GM18907 (cell line): ENCODE data around the gene MFSD6.

ENCODE experiments used
- ATAC-seq: cut with Tn5 transposase; IDR thresholded peaks from one replicate; pipeline ENCODE4 v1.9.1; 2021; ENCODE audit warnings: mild to moderate bottlenecking, moderate library complexity; ENCODE audit not compliant: unreplicated experiment

The MFSD6 gene

DNA sequence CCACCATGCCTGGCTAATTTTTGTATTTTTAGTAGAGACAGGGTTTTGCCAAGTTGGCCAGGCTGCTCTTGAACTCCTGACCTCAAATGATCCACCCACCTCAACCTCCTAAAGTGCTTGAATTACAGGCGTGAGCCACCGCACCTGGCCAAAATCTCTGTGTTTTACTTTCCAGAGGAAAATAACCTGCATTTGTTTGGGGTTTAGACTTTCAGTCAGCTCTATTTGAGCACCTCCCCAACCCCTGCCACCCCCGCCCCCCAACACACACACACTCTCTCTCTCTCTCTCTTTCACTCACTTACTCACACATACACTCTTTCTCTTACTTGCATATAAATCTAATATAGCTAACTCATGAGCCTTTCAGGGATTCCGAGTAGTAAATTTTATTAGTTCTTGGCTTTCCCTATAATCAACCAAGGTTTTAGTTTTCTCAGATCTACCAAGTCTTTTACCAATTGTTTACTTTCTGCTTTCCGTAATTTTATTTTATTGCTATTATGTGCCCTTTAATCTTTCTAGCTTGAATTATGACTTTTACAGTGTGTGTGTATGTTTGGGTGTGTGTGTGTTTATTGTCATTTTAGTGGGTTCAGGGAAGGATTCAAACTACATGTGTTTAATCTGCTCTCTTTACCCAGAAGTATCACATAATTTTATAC lies 24.5 kb downstream of the MFSD6 start:
- ATAC-seq = no peak

- ATAC-seq = no peak
Measured at GRCh38 chr2:190435031-190435670, 27.0 kb downstream of the MFSD6 start.

- ATAC-seq = no peak
Measured at GRCh38 chr2:190436557-190436956, 28.4 kb downstream of the MFSD6 start.

DNA sequence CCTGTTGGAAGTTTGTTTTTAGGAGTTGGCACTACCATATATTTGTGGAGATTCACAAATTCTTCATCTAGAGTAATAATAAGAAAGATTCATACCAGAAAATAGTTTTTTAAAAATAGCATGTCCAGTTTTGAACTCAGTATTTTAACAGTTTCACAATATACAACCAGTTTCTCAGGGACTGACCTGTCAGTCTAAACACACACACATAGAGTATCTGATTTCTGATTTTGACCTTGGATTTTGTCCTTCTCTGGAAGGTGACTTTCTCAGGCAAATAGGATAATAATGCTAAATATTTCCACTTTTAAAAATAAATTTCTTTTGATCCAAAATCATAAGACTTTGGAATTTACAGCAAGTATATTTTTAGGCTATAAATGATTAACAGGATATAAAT lies 32.0 kb downstream of the MFSD6 start:
- no peak for ATAC-seq

- no peak for ATAC-seq
Measured at GRCh38 chr2:190441564-190441963, 33.4 kb downstream of the MFSD6 start.

- no peak for ATAC-seq
Measured at GRCh38 chr2:190443055-190443454, 34.9 kb downstream of the MFSD6 start.

DNA sequence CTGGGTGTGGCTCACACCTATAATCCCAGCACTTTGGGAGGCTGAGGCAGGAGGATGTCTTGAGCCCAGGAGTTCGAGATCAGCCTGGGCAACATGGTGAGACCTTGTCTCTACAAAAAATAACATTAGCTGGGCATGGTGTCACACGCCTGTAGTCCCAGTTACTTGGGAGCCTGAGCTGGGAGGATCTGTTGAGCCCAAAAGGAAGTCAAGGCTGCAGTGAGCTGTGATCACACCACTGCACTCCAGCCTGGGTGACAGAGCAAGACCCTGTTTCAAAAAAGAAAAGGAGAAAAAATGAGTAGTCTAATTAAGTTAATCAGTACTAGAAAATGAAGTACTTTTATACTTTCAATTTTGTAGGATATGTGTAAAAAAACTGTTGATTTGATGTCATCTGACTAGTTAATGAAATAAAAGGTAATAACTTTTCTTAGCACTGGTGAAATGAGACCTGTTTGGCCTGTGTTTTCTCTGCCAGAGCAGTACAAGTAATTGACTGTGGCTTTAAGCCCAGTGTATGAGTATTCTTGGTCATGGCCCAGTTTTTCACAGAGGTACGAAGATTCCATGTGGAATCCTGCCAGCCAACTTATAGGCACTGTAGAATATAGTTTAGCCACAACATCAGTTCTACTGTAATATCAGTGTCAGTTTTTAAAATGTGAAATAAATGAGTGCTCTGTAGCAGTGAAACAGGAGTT lies 35.8 kb downstream of the MFSD6 start:
- no peak for ATAC-seq

GRCh38 chr2:190444976-190445375 lies 36.8 kb downstream of the MFSD6 start:
- no peak for ATAC-seq

- no peak for ATAC-seq
Measured at GRCh38 chr2:190446193-190446592, 38.0 kb downstream of the MFSD6 start.

DNA sequence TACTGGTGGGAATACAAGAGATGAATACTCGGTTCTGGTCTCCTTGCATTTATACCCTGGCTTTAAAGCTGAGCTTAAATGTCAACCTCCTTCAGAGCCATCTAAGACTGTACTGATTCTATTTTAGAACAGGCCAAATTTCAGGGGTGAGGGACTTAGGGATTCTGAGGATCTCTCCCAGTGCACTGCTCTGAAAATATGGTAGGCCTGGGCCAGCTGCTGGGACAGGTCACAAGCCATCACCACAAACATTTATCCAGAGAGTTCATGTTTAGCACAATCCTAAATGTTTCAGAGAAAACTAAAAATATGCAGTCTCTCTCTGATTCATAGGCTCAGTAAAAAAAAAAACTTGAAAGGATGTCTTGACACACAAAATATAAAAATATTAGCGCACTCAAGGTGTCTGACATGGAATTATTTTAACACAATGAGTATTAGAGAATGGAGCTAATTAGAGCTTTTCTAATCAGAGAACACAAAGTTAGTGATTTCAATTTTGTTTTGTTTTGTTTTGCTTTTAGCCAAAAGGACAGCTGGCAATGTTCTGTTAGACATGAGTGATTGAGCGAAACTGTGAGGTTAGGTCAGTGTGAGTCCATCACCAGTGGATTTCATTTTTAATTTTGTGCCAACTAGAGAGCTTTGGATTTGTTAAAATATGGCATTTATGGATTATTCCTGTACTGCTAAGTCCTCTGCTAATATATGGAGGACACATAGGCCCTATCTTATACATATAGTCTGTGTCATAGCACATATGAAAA lies 38.8 kb downstream of the MFSD6 start:
- no peak for ATAC-seq

DNA sequence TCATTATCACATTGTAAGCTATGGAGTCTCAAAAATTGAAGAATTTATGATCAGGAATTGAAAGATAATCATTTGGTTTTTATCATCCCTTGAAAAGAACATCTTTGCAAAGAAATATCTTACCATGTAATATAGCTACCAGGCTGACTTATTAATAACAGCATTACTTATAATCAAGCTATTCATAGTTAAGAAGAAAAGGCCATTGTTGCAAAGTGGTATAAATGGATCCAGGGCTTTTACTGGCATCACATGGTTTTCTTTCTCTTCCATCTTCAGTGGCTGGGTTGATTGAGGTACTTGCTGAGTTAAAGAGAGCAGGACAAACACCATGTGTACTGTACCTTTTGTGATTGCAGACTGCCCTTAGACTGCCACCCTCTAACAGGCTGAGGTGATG lies 39.6 kb downstream of the MFSD6 start:
- ATAC-seq = no peak

- no peak for ATAC-seq
Measured at GRCh38 chr2:190449925-190450324, 41.8 kb downstream of the MFSD6 start.

- no peak for ATAC-seq
Measured at GRCh38 chr2:190450363-190450762, 42.2 kb downstream of the MFSD6 start.

DNA sequence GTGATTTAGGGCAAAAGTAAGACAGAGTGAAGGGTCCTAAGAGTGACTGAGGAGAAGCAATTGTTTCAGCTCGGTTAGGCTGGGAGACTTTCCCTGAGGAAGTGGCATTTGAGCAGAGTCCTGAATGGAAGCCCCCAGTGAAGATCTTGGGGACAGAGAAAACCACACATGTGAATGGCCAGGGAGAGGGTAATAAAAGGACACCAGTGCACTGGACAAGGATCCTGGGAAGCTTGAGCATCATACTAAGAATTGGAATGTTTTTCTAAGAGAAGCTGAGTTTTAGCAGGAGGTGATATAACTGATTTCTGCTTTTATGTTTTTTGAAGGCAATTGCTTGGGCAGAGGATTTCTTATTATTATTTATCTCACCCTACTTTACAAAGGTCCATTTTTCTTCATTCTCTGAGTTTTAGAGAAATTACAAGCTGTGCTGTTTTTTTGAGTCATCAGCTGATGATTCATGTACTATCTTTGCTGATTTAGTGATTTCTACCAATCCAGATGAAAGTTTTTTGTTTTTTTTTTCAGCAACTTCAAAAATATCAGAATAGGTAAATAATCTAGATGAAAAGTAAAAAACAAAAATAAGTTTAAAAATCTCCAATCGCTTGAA lies 43.5 kb downstream of the MFSD6 start:
- no peak for ATAC-seq

- ATAC-seq = no peak
Measured at GRCh38 chr2:190452433-190452832, 44.3 kb downstream of the MFSD6 start.

DNA sequence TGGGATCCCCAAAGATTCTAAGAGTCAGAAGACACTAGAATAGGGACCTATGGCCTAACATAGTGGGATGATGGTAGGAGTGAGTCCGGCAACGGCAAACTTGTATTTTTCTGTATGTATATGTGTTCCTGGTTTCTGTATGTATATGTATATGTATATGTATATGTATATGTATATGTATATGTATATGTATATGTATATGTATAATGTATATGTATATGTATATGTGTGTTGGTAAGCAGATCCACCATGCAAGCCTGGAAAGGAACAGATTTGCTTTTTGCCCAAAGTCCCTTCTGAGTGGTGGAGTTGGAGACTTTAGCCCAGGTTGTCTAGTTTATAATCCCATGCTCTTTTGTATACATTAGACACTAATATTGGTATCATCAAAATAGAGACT lies 46.6 kb downstream of the MFSD6 start:
- no peak for ATAC-seq

- ATAC-seq = no peak
Measured at GRCh38 chr2:190455358-190456095, 47.4 kb downstream of the MFSD6 start.

- no peak for ATAC-seq
Measured at GRCh38 chr2:190456833-190457232, 48.7 kb downstream of the MFSD6 start.

GRCh38 chr2:190457256-190457655 lies 49.1 kb downstream of the MFSD6 start:
- ATAC-seq = no peak

DNA sequence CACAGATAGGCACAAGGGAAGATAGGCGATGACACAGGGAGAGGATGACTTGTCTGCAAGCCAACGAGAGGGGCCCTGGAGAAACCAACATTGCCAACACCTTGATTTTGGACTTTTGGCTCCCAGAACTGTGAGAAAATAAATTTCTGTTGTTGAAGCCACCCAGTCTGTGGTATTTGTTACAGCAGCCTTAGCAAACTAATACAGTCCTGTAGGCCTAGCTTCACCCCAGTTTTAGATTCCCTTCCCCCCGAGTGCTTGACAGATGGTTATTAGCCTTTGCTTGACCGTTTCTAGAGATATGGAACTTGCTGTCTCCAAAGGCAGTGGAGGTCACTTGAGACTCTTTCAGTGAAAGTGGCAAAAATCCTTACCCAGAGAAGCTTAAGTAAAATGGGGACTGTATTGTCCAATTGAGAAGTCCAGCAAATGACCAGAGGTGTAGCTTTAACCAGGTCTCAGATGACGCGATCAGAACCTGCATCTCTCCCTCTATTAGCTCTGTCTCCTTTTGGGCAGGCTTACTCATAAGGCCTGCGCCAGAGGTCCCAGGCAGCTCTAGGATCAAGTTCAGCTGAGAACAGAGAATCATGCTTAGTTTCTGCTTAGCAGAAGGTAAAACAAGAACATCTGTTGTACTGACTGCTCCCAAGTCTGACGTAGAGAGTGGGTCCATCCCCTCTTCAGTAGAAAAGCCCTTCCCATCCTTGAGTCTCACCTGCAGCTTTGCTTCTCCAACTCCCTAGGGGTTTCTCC lies 50.4 kb downstream of the MFSD6 start:
- no peak for ATAC-seq
